Uterus (tissue), 2 donors: ENCODE measurements around the gene RANBP10.

Experiments
- POLR2A ChIP-seq, 2 donors: fragments of 450-650 bp; IDR thresholded peaks; one replicate each; pipeline ENCODE4 v1.6.1; 2016; ENCODE audit warnings: antibody characterized with exemption in 2 of 2, mild to moderate bottlenecking in 1 of 2, moderate library complexity in 1 of 2
- TF ChIP-seq, protein P1 (sequence below), 4 experiments: fragments of 200-600 bp in 2 of 4; fragments of 450-650 bp in 2 of 4; sonication (generic) in 2 of 4; IDR thresholded peaks; one replicate each; pipeline ENCODE4 v1.5.1; 2016 to 2019; ENCODE audit warnings: antibody characterized with exemption in 4 of 4, mild to moderate bottlenecking in 2 of 4, moderate library complexity in 1 of 4

DNA sequence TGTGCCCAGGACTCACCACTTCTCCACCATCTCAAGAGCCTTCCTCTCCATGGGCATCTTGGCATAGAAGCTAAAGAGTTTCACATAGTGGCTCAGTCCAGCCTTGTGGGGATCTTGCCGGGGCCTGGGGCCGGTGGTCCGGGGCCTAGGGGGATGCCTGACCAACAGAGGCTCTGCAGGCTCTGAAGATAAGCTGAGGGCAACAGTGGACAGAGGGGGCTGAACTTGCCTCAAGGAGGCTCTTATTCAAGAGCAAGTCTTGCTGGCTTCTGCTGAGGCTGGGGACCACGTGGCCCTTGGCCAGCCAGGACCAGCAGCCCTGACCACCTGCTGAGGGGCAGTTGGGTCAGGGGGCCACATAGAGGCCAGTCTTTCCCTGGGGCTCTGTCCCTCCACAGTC, 22.3 kb upstream of the RANBP10 start:
- TF ChIP-seq, protein P1, sequence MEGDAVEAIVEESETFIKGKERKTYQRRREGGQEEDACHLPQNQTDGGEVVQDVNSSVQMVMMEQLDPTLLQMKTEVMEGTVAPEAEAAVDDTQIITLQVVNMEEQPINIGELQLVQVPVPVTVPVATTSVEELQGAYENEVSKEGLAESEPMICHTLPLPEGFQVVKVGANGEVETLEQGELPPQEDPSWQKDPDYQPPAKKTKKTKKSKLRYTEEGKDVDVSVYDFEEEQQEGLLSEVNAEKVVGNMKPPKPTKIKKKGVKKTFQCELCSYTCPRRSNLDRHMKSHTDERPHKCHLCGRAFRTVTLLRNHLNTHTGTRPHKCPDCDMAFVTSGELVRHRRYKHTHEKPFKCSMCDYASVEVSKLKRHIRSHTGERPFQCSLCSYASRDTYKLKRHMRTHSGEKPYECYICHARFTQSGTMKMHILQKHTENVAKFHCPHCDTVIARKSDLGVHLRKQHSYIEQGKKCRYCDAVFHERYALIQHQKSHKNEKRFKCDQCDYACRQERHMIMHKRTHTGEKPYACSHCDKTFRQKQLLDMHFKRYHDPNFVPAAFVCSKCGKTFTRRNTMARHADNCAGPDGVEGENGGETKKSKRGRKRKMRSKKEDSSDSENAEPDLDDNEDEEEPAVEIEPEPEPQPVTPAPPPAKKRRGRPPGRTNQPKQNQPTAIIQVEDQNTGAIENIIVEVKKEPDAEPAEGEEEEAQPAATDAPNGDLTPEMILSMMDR (IDR thresholded peaks at IDR 0.05), result no peak
- TF ChIP-seq POLR2A (IDR thresholded peaks at IDR 0.05), result no peak
